Measurements from ENCODE around the gene BEND6.

GRCh38 chr6:56938649-56939191 is 16.2 kb upstream of the BEND6 start:
- TF ChIP-seq CTCF (IDR thresholded peaks at IDR 0.05): no peak
- no peak for TF ChIP-seq REST (IDR thresholded peaks at IDR 0.05; ENCODE audit: insufficient read depth in 1 of 2, low read depth in 2 of 2, low read length in 1 of 2)
- peak; percentile 80; the same call in 1 of the 2 replicates for TF ChIP-seq POLR2AphosphoS5 (IDR thresholded peaks at IDR 0.05; ENCODE audit: low read depth, low read length)
